GM23338 (cell line): ENCODE results near the gene TRAF3.

ENCODE experiments used
- CTCF ChIP-seq, 2 experiments: fragments of 200-600 bp in 1 of 2; sonication (generic) in 1 of 2; conservative IDR thresholded peaks; 2 replicates each; pipeline versions ENCODE4 v1.5.1 to v1.6.1; 2016 to 2017; ENCODE audit warnings: antibody characterized with exemption in 2 of 2, low read depth in 2 of 2, mild to moderate bottlenecking in 2 of 2, moderate library complexity in 1 of 2
- EZH2phosphoT487 ChIP-seq: fragments of 200-600 bp; sonication (generic); IDR thresholded peaks from one replicate; pipeline ENCODE4 v1.8.1; 2018; ENCODE audit warnings: antibody characterized with exemption; ENCODE audit not compliant: unreplicated experiment
- POLR2AphosphoS5 ChIP-seq: IDR thresholded peaks from 2 replicates; pipeline ENCODE4 v1.6.1; 2016; ENCODE audit warnings: antibody characterized with exemption, low read depth
- ZNF331 ChIP-seq: fragments of 250-450 bp; sonication (Bioruptor Pico); IDR thresholded peaks from 2 replicates; pipeline ENCODE4 v1.5.0; 2020; ENCODE audit warnings: low read depth, mild to moderate bottlenecking, moderate library complexity

GRCh38 chr14:102822311-102822863 lies 45.1 kb downstream of the TRAF3 start:
- no peak for TF ChIP-seq POLR2AphosphoS5
- TF ChIP-seq EZH2phosphoT487: no peak
- no peak for TF ChIP-seq ZNF331 (CRISPR knock-in tag)
- no peak for TF ChIP-seq CTCF (conservative IDR thresholded peaks at IDR 0.05; ENCODE audit: low read depth in 2 of 2)
